Mucosa of rectum (tissue), 2 donors: Measurements from ENCODE around the gene ABLIM3.
"Not testable (repeated sequence)": the region's sequence is repeated elsewhere in the genome, so short reads cannot be mapped to it uniquely, and the experiment has no call there.

Source experiments
- H3K27ac ChIP-seq, 2 donors: one replicate each; pipeline ENCODE4 v1.7.0; 2013; ENCODE audit warnings: inconsistent platforms in 2 of 2, low read depth in 2 of 2, low read length in 2 of 2
- H3K27me3 ChIP-seq, 2 donors: one replicate each; pipeline ENCODE4 v1.7.0; 2013; ENCODE audit warnings: low read length in 2 of 2; ENCODE audit not compliant: control insufficient read depth in 2 of 2, insufficient read depth in 2 of 2
- H3K36me3 ChIP-seq, 2 donors: one replicate each; pipeline ENCODE4 v1.7.0; 2013; ENCODE audit warnings: low read length in 2 of 2; ENCODE audit not compliant: control insufficient read depth in 2 of 2, insufficient read depth in 2 of 2
- H3K4me1 ChIP-seq, 2 donors: one replicate each; pipeline ENCODE4 v1.7.0; 2013; ENCODE audit warnings: low read length in 2 of 2, mild to moderate bottlenecking in 1 of 2; ENCODE audit not compliant: control insufficient read depth in 2 of 2, insufficient read depth in 2 of 2
- H3K4me3 ChIP-seq, 2 donors: one replicate each; pipeline ENCODE4 v1.7.0; 2013; ENCODE audit warnings: low read length in 2 of 2
- H3K9ac ChIP-seq, 2 donors: one replicate each; pipeline ENCODE4 v1.7.0; 2013; ENCODE audit warnings: low read length in 2 of 2, low read depth in 1 of 2, mild to moderate bottlenecking in 1 of 2
- H3K9me3 ChIP-seq, 2 donors: one replicate each; pipeline ENCODE4 v1.7.0; 2013; ENCODE audit warnings: low read length in 2 of 2; ENCODE audit not compliant: control insufficient read depth in 2 of 2
- donor health status: healthy.
- donor health status: Normal muscosa, but diverticular disease.

ABLIM3 gene

GRCh38 chr5:149187617-149188016, 46.3 kb downstream of the ABLIM3 start:
- not testable (repeated sequence) for H3K27me3 ChIP-seq, H3K36me3 ChIP-seq, H3K9ac ChIP-seq, H3K4me1 ChIP-seq, H3K4me3 ChIP-seq, H3K27ac ChIP-seq, H3K9me3 ChIP-seq

GRCh38 chr5:149188383-149188782, 47.1 kb downstream of the ABLIM3 start:
- no peak overlapping the region for H3K4me3 ChIP-seq
- H3K9ac ChIP-seq, result no peak overlapping the region
- H3K9me3 ChIP-seq, result no peaks in the 10 kb centered on the region
- no peak overlapping the region for H3K27ac ChIP-seq
- H3K36me3 ChIP-seq, result no peaks in the 10 kb centered on the region
- no peaks in the 10 kb centered on the region for H3K27me3 ChIP-seq
- peaks cover 0 to 3% of the 10 kb centered on the region in 2 donors for H3K4me1 ChIP-seq

- H3K9me3 ChIP-seq, result no peaks in the 10 kb centered on the region
- H3K36me3 ChIP-seq, result no peaks in the 10 kb centered on the region
- no peak overlapping the region for H3K27ac ChIP-seq
- no peak overlapping the region for H3K4me3 ChIP-seq
- no peak overlapping the region for H3K9ac ChIP-seq
- H3K4me1 ChIP-seq, result no peaks in the 10 kb centered on the region
- H3K27me3 ChIP-seq, result no peaks in the 10 kb centered on the region
Measured at GRCh38 chr5:149195337-149195887, 54.1 kb downstream of the ABLIM3 start.

GRCh38 chr5:149195962-149196361, 54.7 kb downstream of the ABLIM3 start:
- Histone ChIP-seq H3K4me1 (no peaks in the 10 kb centered on the region), H3K27ac (no peak overlapping the region), H3K27me3 (no peaks in the 10 kb centered on the region), H3K4me3 (no peak overlapping the region), H3K9me3 (no peaks in the 10 kb centered on the region), H3K36me3 (no peaks in the 10 kb centered on the region), H3K9ac (no peak overlapping the region)

- no peak overlapping the region for H3K27ac ChIP-seq
- no peaks in the 10 kb centered on the region for H3K9me3 ChIP-seq
- H3K4me3 ChIP-seq, result no peak overlapping the region
- peaks cover 0 to under 1% of the 10 kb centered on the region in 2 donors for H3K36me3 ChIP-seq
- no peaks in the 10 kb centered on the region for H3K4me1 ChIP-seq
- no peaks in the 10 kb centered on the region for H3K27me3 ChIP-seq
- H3K9ac ChIP-seq, result no peak overlapping the region
Measured at GRCh38 chr5:149198148-149198547, 56.9 kb downstream of the ABLIM3 start.

GRCh38 chr5:149200355-149200754, 59.1 kb downstream of the ABLIM3 start:
- no peak overlapping the region for H3K27ac ChIP-seq
- no peaks in the 10 kb centered on the region for H3K9me3 ChIP-seq
- H3K9ac ChIP-seq, result no peak overlapping the region
- H3K36me3 ChIP-seq, result peaks cover 4 to 5% of the 10 kb centered on the region in 2 donors
- H3K4me1 ChIP-seq, result no peaks in the 10 kb centered on the region
- no peak overlapping the region for H3K4me3 ChIP-seq
- no peaks in the 10 kb centered on the region for H3K27me3 ChIP-seq

- Histone ChIP-seq H3K4me3 (no peak overlapping the region), H3K36me3 (peaks cover 4 to 5% of the 10 kb centered on the region in 2 donors), H3K4me1 (peaks cover 0 to 4% of the 10 kb centered on the region in 2 donors), H3K9me3 (no peaks in the 10 kb centered on the region), H3K9ac (no peak overlapping the region), H3K27ac (no peak overlapping the region), H3K27me3 (no peaks in the 10 kb centered on the region)
Measured at GRCh38 chr5:149201121-149201637, 59.9 kb downstream of the ABLIM3 start.

- Histone ChIP-seq H3K36me3 (peaks cover 4 to 5% of the 10 kb centered on the region in 2 donors), H3K9me3 (no peaks in the 10 kb centered on the region), H3K9ac (no peak overlapping the region), H3K27ac (no peak overlapping the region), H3K4me1 (peaks cover 0 to 4% of the 10 kb centered on the region in 2 donors), H3K27me3 (no peaks in the 10 kb centered on the region), H3K4me3 (no peak overlapping the region)
Measured at GRCh38 chr5:149202910-149203451, 61.7 kb downstream of the ABLIM3 start.

- Histone ChIP-seq H3K36me3 (peaks cover 4 to 5% of the 10 kb centered on the region in 2 donors), H3K9me3 (no peaks in the 10 kb centered on the region), H3K4me3 (no peak overlapping the region), H3K4me1 (peaks cover 0 to 4% of the 10 kb centered on the region in 2 donors), H3K27me3 (no peaks in the 10 kb centered on the region), H3K27ac (no peak overlapping the region), H3K9ac (no peak overlapping the region)
Measured at GRCh38 chr5:149203921-149204441, 62.7 kb downstream of the ABLIM3 start.

- H3K4me1 ChIP-seq, result peaks cover 0 to 4% of the 10 kb centered on the region in 2 donors
- H3K27ac ChIP-seq, result peak overlapping the region; percentile 19 to 30
- no peaks in the 10 kb centered on the region for H3K27me3 ChIP-seq
- H3K9me3 ChIP-seq, result no peaks in the 10 kb centered on the region
- peaks cover 4 to 5% of the 10 kb centered on the region in 2 donors for H3K36me3 ChIP-seq
- no peak overlapping the region for H3K4me3 ChIP-seq
- H3K9ac ChIP-seq, result no peak overlapping the region
Measured at GRCh38 chr5:149205625-149206523, 64.6 kb downstream of the ABLIM3 start.
